ENCODE data around the gene MBP. TPM values are rescaled to one million over a fixed set of nuclear protein-coding genes. Genes with fewer than 3 reads are reported as not detected.

Gene MBP
- total RNA-seq, 4 donors from 2014 or later: 23.2 to 34.7 (median 28.2) TPM

- ATAC-seq: no peak
- 20 to 39% methylated on average over 1 to 2 of the region's 5 CpGs for WGBS, 2 donors (ENCODE audit: low coverage in 1 of 2)
Observed at GRCh38 chr18:77057006-77057395, 75.6 kb downstream of the MBP start.

GRCh38 chr18:77056344-77057005 is 76.1 kb downstream of the MBP start:
- no peak for TF ChIP-seq POLR2AphosphoS5 (IDR thresholded peaks at IDR 0.05)
- TF ChIP-seq CTCF (IDR thresholded peaks at IDR 0.05): no peak
- TF ChIP-seq POLR2A (IDR thresholded peaks at IDR 0.05): no peak
- no peak for TF ChIP-seq EP300 (IDR thresholded peaks at IDR 0.05)

More at GRCh38 chr18:77057006-77057395, 75.6 kb downstream of the MBP start:
- peaks cover 0 to 53% (median 14%) of the 10 kb centered on the region in 3 donors for H3K4me1 ChIP-seq
- H3K4me3 ChIP-seq: no peak overlapping the region
- H3K9me3 ChIP-seq: no peaks in the 10 kb centered on the region
- H3K27me3 ChIP-seq: no peaks in the 10 kb centered on the region
- H3K27ac ChIP-seq: peak overlapping the region; percentile 32 to 71 (median 66)
- TF ChIP-seq POLR2A (IDR thresholded peaks at IDR 0.05): no peak
- no peak for TF ChIP-seq CTCF (IDR thresholded peaks at IDR 0.05)
- TF ChIP-seq POLR2AphosphoS5 (IDR thresholded peaks at IDR 0.05): no peak
- TF ChIP-seq EP300 (IDR thresholded peaks at IDR 0.05): no peak
- peaks cover 0 to under 1% of the 10 kb centered on the region in 2 donors for H3K36me3 ChIP-seq

GRCh38 chr18:77055429-77056300 is 76.9 kb downstream of the MBP start:
- H3K9me3 ChIP-seq: no peaks in the 10 kb centered on the region
- H3K27ac ChIP-seq: peak overlapping the region; percentile 10 to 71 (median 66)
- peaks cover 0 to 53% (median 14%) of the 10 kb centered on the region in 3 donors for H3K4me1 ChIP-seq
- H3K27me3 ChIP-seq: no peaks in the 10 kb centered on the region
- 70 to 87% methylated on average over 5 to 12 of the region's 15 CpGs for WGBS, 2 donors (ENCODE audit: low coverage in 1 of 2)
- ATAC-seq: no peak
- no peak overlapping the region for H3K4me3 ChIP-seq
- TF ChIP-seq EP300 (IDR thresholded peaks at IDR 0.05) (no peak), POLR2AphosphoS5 (IDR thresholded peaks at IDR 0.05) (no peak), POLR2A (IDR thresholded peaks at IDR 0.05) (no peak), CTCF (IDR thresholded peaks at IDR 0.05) (no peak)
- H3K36me3 ChIP-seq: no peaks in the 10 kb centered on the region

More at GRCh38 chr18:77056344-77057005, 76.1 kb downstream of the MBP start:
- peak; percentile 46 for ATAC-seq
- Histone ChIP-seq H3K36me3 (no peaks in the 10 kb centered on the region), H3K4me1 (peaks cover 0 to 53% (median 14%) of the 10 kb centered on the region in 3 donors), H3K27ac (peak overlapping the region; percentile 32 to 71 (median 66)), H3K27me3 (no peaks in the 10 kb centered on the region), H3K4me3 (no peak overlapping the region), H3K9me3 (no peaks in the 10 kb centered on the region)
- 46 to 67% methylated on average over 12 to 17 of the region's 21 CpGs for WGBS, 2 donors (ENCODE audit: low coverage in 1 of 2)

- H3K27ac ChIP-seq: peak overlapping the region; percentile 10 to 71 (median 66)
- H3K4me3 ChIP-seq: no peak overlapping the region
- peaks cover 0 to 62% (median 14%) of the 10 kb centered on the region in 3 donors for H3K4me1 ChIP-seq
- TF ChIP-seq CTCF (IDR thresholded peaks at IDR 0.05) (peak in 3 of 4 experiments; percentile 24 to 59 (median 56)), POLR2AphosphoS5 (IDR thresholded peaks at IDR 0.05) (no peak)
- no peaks in the 10 kb centered on the region for H3K9me3 ChIP-seq
- H3K36me3 ChIP-seq: no peaks in the 10 kb centered on the region
- WGBS, 2 donors (ENCODE audit: low coverage in 1 of 2): 55% methylated on average over 2 to 13 of the region's 15 CpGs
- no peaks in the 10 kb centered on the region for H3K27me3 ChIP-seq
- peak; percentile 81 for ATAC-seq
Observed at GRCh38 chr18:77054606-77055428, 77.8 kb downstream of the MBP start.
